ENCODE results near the gene RAB44.

DNA sequence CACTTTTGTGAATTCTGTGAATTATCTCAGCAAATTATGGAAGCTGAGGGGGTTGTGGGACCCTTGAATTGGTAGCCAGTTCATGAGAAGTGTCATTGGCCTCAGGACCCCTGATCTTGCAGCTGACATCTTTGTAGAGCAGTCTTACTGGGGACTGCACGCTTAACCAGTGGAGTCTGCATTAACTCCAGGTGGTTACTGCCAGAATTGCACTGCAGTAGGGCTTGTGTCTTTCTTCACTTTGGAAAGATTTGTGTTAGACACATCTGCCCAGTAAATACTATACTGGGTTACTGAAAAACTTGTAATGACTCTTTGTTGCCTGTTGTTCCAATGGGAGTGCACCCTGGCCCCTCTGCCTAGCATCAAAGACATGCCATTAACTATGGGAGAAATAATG lies 40.4 kb upstream of the RAB44 start:
- TF ChIP-seq, protein P1, sequence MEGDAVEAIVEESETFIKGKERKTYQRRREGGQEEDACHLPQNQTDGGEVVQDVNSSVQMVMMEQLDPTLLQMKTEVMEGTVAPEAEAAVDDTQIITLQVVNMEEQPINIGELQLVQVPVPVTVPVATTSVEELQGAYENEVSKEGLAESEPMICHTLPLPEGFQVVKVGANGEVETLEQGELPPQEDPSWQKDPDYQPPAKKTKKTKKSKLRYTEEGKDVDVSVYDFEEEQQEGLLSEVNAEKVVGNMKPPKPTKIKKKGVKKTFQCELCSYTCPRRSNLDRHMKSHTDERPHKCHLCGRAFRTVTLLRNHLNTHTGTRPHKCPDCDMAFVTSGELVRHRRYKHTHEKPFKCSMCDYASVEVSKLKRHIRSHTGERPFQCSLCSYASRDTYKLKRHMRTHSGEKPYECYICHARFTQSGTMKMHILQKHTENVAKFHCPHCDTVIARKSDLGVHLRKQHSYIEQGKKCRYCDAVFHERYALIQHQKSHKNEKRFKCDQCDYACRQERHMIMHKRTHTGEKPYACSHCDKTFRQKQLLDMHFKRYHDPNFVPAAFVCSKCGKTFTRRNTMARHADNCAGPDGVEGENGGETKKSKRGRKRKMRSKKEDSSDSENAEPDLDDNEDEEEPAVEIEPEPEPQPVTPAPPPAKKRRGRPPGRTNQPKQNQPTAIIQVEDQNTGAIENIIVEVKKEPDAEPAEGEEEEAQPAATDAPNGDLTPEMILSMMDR (IDR thresholded peaks at IDR 0.05; ENCODE audit: poor library complexity), result no peak
- TF ChIP-seq EZH2 (IDR thresholded peaks at IDR 0.05; ENCODE audit: borderline replicate concordance) (no peak), EZH2phosphoT487 (IDR thresholded peaks at IDR 0.05; ENCODE audit: low read depth, severe bottlenecking, unreplicated experiment) (no peak)

Data from hepatocyte (in vitro differentiated cells).